Vagina (tissue), 2 donors: ENCODE results near the gene ITPK1.

Experiments
- CTCF ChIP-seq, 3 experiments: fragments of 450-650 bp in 2 of 3; fragments of 200-600 bp in 1 of 3; sonication (generic) in 1 of 3; IDR thresholded peaks; one replicate each; pipeline ENCODE4 v1.5.1; 2017 to 2019; ENCODE audit warnings: antibody characterized with exemption in 3 of 3, mild to moderate bottlenecking in 2 of 3, moderate library complexity in 2 of 3
- POLR2A ChIP-seq, 2 donors: fragments of 450-650 bp; IDR thresholded peaks; one replicate each; pipeline ENCODE4 v1.6.1; 2017; ENCODE audit warnings: antibody characterized with exemption in 2 of 2, mild to moderate bottlenecking in 2 of 2, moderate library complexity in 2 of 2
- POLR2AphosphoS5 ChIP-seq, 2 donors: sonication (generic); formaldehyde crosslinking; IDR thresholded peaks; one replicate each; pipeline ENCODE4 v1.9.0; 2017; ENCODE audit warnings: antibody characterized with exemption in 2 of 2, mild to moderate bottlenecking in 2 of 2, low read depth in 1 of 2; ENCODE audit not compliant: insufficient read depth in 1 of 2

GRCh38 chr14:93040443-93040842 is 75.3 kb downstream of the ITPK1 start:
- TF ChIP-seq POLR2AphosphoS5 (IDR thresholded peaks at IDR 0.05; ENCODE audit: insufficient read depth in 1 of 2, low read depth in 1 of 2) (no peak), CTCF (IDR thresholded peaks at IDR 0.05) (no peak), POLR2A (IDR thresholded peaks at IDR 0.05) (no peak)
